Ascending aorta (tissue), 2 donors: Measurements from ENCODE around the gene CELF4. TPM values are rescaled to one million over a fixed set of nuclear protein-coding genes. Genes with fewer than 3 reads are reported as not detected.

Experiments used
- DNase-seq, 2 donors: peaks; one replicate each; pipeline ENCODE4 v3.0.0-alpha.2; 2019; ENCODE audit warnings: low spot score in 2 of 2
- H3K27ac ChIP-seq, 2 donors: fragments of 200-600 bp; sonication (generic); one replicate each; pipeline ENCODE4 v1.5.1; 2016 to 2017; ENCODE audit warnings: mild to moderate bottlenecking in 1 of 2
- H3K27me3 ChIP-seq: fragments of 200-600 bp; sonication (generic); one replicate; pipeline ENCODE4 v1.5.1; 2017
- H3K36me3 ChIP-seq, 2 donors: fragments of 200-600 bp; sonication (generic); one replicate each; pipeline ENCODE4 v1.5.1; 2016
- H3K4me1 ChIP-seq, 2 donors: fragments of 200-600 bp; sonication (generic); one replicate each; pipeline ENCODE4 v1.5.1; 2016 to 2017; ENCODE audit warnings: mild to moderate bottlenecking in 1 of 2
- H3K4me3 ChIP-seq, 2 donors: fragments of 200-600 bp; sonication (generic); one replicate each; pipeline ENCODE4 v1.5.1; 2016 to 2017; ENCODE audit warnings: mild to moderate bottlenecking in 1 of 2
- H3K9me3 ChIP-seq, 2 donors: fragments of 200-600 bp; sonication (generic); one replicate each; pipeline ENCODE4 v1.5.1; 2016
- CTCF ChIP-seq, 3 experiments: fragments of 200-600 bp in 2 of 3; fragments of 450-650 bp in 1 of 3; sonication (generic) in 2 of 3; IDR thresholded peaks; one replicate each; pipeline ENCODE4 v1.5.1; 2016 to 2019; ENCODE audit warnings: antibody characterized with exemption in 3 of 3, mild to moderate bottlenecking in 1 of 3, moderate library complexity in 1 of 3
- intact Hi-C: fragments of 100-400 bp; cut with DNase I; formaldehyde crosslinking; loops from one replicate; pipeline ENCODE4 v1.15.1; 2023
- total RNA-seq: library from RNA; depleted of rRNA; stranded (reverse); fragments of >200 nt; gene quantifications from one replicate; pipeline ENCODE4 v1.1.0, GENCODE V29; 2016

Gene CELF4
- total RNA-seq, 1 donor from 2014 or later, result not detected

GRCh38 chr18:37578886-37579513 is 13.4 kb upstream of the CELF4 start:
- Histone ChIP-seq H3K27me3 (no peaks in the 10 kb centered on the region), H3K27ac (no peak overlapping the region), H3K4me3 (no peak overlapping the region), H3K36me3 (no peaks in the 10 kb centered on the region), H3K9me3 (no peaks in the 10 kb centered on the region), H3K4me1 (no peaks in the 10 kb centered on the region)
- intact Hi-C loops, result no loop called here
- TF ChIP-seq CTCF (IDR thresholded peaks at IDR 0.05), result peak in 1 of 3 experiments; percentile 24
- DNase-seq, result no peak

- Histone ChIP-seq H3K9me3 (no peaks in the 10 kb centered on the region), H3K27me3 (no peaks in the 10 kb centered on the region), H3K4me3 (no peak overlapping the region), H3K4me1 (no peaks in the 10 kb centered on the region), H3K27ac (no peak overlapping the region), H3K36me3 (no peaks in the 10 kb centered on the region)
- intact Hi-C loops, result no loop called here
- DNase-seq, result no peak
- no peak for TF ChIP-seq CTCF (IDR thresholded peaks at IDR 0.05)
Observed at GRCh38 chr18:37578182-37578678, 12.6 kb upstream of the CELF4 start.

GRCh38 chr18:37577051-37577611 is 11.5 kb upstream of the CELF4 start:
- Histone ChIP-seq H3K4me3 (no peak overlapping the region), H3K27me3 (no peaks in the 10 kb centered on the region), H3K36me3 (no peaks in the 10 kb centered on the region), H3K27ac (no peak overlapping the region), H3K9me3 (no peaks in the 10 kb centered on the region), H3K4me1 (no peaks in the 10 kb centered on the region)
- intact Hi-C loops, result no loop called here
- no peak for DNase-seq
- TF ChIP-seq CTCF (IDR thresholded peaks at IDR 0.05), result no peak

- no peaks in the 10 kb centered on the region for H3K9me3 ChIP-seq
- H3K4me3 ChIP-seq, result no peak overlapping the region
- H3K36me3 ChIP-seq, result no peaks in the 10 kb centered on the region
- no peaks in the 10 kb centered on the region for H3K27me3 ChIP-seq
- H3K4me1 ChIP-seq, result no peaks in the 10 kb centered on the region
- no peak for TF ChIP-seq CTCF (IDR thresholded peaks at IDR 0.05)
- no peak overlapping the region for H3K27ac ChIP-seq
- no peak for DNase-seq
- intact Hi-C loops, result no loop called here
Observed at GRCh38 chr18:37575646-37576045, 10.0 kb upstream of the CELF4 start.

- no peak overlapping the region for H3K27ac ChIP-seq
- DNase-seq, result no peak
- H3K4me1 ChIP-seq, result no peaks in the 10 kb centered on the region
- no peaks in the 10 kb centered on the region for H3K36me3 ChIP-seq
- H3K9me3 ChIP-seq, result no peaks in the 10 kb centered on the region
- no peaks in the 10 kb centered on the region for H3K27me3 ChIP-seq
- TF ChIP-seq CTCF (IDR thresholded peaks at IDR 0.05), result no peak
- no peak overlapping the region for H3K4me3 ChIP-seq
- intact Hi-C loops, result no loop called here
Observed at GRCh38 chr18:37574113-37574512, 8.5 kb upstream of the CELF4 start.
